Suprapubic skin (tissue), 4 donors: Measurements from ENCODE around the gene AGTPBP1. TPM values are rescaled to one million over a fixed set of nuclear protein-coding genes. Genes with fewer than 3 reads are reported as not detected.
"Not testable (repeated sequence)": the region's sequence is repeated elsewhere in the genome, so short reads cannot be mapped to it uniquely, and the experiment has no call there.

Experiments used
- DNase-seq, 2 donors: peaks; one replicate each; pipeline ENCODE4 v3.0.0-alpha.2; 2019; ENCODE audit warnings: low spot score in 2 of 2
- H3K27ac ChIP-seq: fragments of 200-600 bp; sonication (generic); one replicate; pipeline ENCODE4 v1.5.1; 2019
- H3K27me3 ChIP-seq: fragments of 200-600 bp; sonication (generic); one replicate; pipeline ENCODE4 v1.5.1; 2019
- H3K36me3 ChIP-seq: fragments of 200-600 bp; sonication (generic); one replicate; pipeline ENCODE4 v1.5.1; 2019
- H3K4me1 ChIP-seq: fragments of 200-600 bp; sonication (generic); one replicate; pipeline ENCODE4 v1.5.1; 2019
- H3K4me3 ChIP-seq: fragments of 200-600 bp; sonication (generic); one replicate; pipeline ENCODE4 v1.5.1; 2019; ENCODE audit warnings: mild to moderate bottlenecking
- H3K9me3 ChIP-seq: fragments of 200-600 bp; sonication (generic); one replicate; pipeline ENCODE4 v1.5.1; 2019
- EP300 ChIP-seq: sonication (generic); formaldehyde crosslinking; IDR thresholded peaks from one replicate; pipeline ENCODE4 v1.6.1; 2017; ENCODE audit warnings: antibody characterized with exemption
- POLR2A ChIP-seq, 2 donors: fragments of 450-650 bp; IDR thresholded peaks; one replicate each; pipeline ENCODE4 v1.6.1; 2017; ENCODE audit warnings: antibody characterized with exemption in 2 of 2, mild to moderate bottlenecking in 2 of 2, moderate library complexity in 2 of 2
- POLR2AphosphoS5 ChIP-seq, 3 donors: sonication (generic); formaldehyde crosslinking; IDR thresholded peaks; one replicate each; pipeline ENCODE4 v1.6.1; 2017; ENCODE audit warnings: antibody characterized with exemption in 3 of 3
- WGBS: methylation state at CpG from one replicate; pipeline ENCODE4 v1.1.5; 2018; 5-methylcytosine and 5-hydroxymethylcytosine counted together
- total RNA-seq, 4 donors: library from RNA; depleted of rRNA; stranded (reverse); fragments of >200 nt; gene quantifications; one replicate each; pipeline ENCODE4 v1.1.0, GENCODE V29; 2016
- TF ChIP-seq, protein P1 (sequence below), 2 donors: fragments of 200-600 bp in 1 of 2; fragments of 450-650 bp in 1 of 2; sonication (generic) in 1 of 2; IDR thresholded peaks; one replicate each; pipeline ENCODE4 v1.5.1; 2016 to 2019; ENCODE audit warnings: antibody characterized with exemption in 2 of 2, mild to moderate bottlenecking in 1 of 2, moderate library complexity in 1 of 2

The AGTPBP1 gene
- total RNA-seq, 4 donors from 2014 or later: 12.0 to 19.4 (median 15.7) TPM

DNA sequence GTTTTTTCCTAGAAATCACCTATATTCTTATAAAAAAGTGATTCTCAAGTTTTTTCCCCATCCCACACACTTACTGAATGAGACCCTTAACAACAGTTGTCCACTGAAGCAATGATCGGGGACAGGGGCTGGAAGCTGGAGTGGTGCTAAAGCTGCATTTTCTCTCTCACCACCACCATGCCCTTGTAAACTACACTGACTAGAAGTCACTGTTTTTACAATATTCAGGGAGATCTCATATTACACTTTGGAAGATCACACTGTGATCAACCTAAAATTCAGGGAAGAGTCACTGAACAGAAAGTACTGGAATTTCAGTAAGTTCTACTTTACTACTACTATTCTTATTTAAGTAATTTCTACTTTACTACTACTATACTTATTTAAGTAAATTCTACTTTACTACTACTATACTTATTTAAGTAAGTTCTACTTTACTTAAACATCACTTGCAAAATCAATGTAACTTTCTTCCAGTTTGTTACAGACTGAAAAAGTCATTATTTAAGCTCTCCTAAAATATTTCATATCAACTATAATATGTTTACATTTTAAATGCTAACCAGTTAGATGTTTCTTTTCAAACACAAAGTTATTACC, 164.3 kb downstream of the AGTPBP1 start:
- peaks cover 8% of the 10 kb centered on the region for H3K36me3 ChIP-seq
- no peak overlapping the region for H3K27ac ChIP-seq
- no peaks in the 10 kb centered on the region for H3K4me1 ChIP-seq
- no peaks in the 10 kb centered on the region for H3K27me3 ChIP-seq
- TF ChIP-seq, protein P1, sequence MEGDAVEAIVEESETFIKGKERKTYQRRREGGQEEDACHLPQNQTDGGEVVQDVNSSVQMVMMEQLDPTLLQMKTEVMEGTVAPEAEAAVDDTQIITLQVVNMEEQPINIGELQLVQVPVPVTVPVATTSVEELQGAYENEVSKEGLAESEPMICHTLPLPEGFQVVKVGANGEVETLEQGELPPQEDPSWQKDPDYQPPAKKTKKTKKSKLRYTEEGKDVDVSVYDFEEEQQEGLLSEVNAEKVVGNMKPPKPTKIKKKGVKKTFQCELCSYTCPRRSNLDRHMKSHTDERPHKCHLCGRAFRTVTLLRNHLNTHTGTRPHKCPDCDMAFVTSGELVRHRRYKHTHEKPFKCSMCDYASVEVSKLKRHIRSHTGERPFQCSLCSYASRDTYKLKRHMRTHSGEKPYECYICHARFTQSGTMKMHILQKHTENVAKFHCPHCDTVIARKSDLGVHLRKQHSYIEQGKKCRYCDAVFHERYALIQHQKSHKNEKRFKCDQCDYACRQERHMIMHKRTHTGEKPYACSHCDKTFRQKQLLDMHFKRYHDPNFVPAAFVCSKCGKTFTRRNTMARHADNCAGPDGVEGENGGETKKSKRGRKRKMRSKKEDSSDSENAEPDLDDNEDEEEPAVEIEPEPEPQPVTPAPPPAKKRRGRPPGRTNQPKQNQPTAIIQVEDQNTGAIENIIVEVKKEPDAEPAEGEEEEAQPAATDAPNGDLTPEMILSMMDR (IDR thresholded peaks at IDR 0.05): no peak
- no peak for TF ChIP-seq POLR2AphosphoS5 (IDR thresholded peaks at IDR 0.05)
- TF ChIP-seq POLR2A (IDR thresholded peaks at IDR 0.05): no peak
- TF ChIP-seq EP300: no peak
- H3K4me3 ChIP-seq: no peak overlapping the region
- 96% methylated on average over 1 of the region's 1 CpG for WGBS
- no peaks in the 10 kb centered on the region for H3K9me3 ChIP-seq
- DNase-seq: no peak

DNA sequence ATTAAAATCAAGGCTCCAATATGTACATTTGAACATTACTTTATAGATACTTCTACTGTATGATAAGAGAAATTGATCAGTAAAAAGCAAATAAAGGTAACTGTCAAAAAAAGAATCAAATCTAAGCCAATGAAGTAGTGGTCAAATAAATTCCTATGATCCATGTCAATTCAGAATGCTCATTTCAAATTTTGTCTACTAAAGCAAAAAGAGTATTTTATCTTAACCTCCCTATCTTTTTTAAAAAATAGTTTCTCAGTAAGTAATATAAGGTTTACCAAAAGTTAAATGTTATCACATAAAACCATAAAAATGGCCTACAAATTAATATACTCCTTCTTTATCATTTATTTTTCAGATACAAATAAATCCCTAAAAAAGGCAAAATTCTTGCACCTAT, 165.9 kb downstream of the AGTPBP1 start:
- H3K4me1 ChIP-seq: no peaks in the 10 kb centered on the region
- peaks cover 6% of the 10 kb centered on the region for H3K36me3 ChIP-seq

DNA sequence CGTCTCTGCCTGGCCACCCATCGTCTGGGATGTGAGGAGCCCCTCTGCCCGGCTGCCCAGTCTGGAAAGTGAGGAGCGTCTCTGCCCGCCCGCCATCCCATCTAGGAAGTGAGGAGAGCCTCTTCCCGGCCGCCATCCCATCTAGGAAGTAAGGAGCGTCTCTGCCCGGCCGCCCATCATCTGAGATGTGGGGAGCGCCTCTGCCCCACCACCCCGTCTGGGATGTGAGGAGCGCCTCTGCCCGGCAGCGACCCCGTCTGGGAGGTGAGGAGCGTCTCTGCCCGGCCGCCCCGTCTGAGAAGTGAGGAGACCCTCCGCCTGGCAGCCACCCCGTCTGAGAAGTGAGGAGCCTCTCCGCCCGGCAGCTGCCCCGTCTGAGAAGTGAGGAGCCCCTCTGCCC, 168.2 kb downstream of the AGTPBP1 start:
- not testable (repeated sequence) for H3K4me3 ChIP-seq, H3K27me3 ChIP-seq, H3K4me1 ChIP-seq, H3K9me3 ChIP-seq, DNase-seq, H3K27ac ChIP-seq, H3K36me3 ChIP-seq
- WGBS: 98% methylated on average over 8 of the region's 26 CpGs

More for the DNA sequence above, 165.9 kb downstream of the AGTPBP1 start:
- no peak overlapping the region for H3K4me3 ChIP-seq
- H3K27ac ChIP-seq: no peak overlapping the region
- no peaks in the 10 kb centered on the region for H3K27me3 ChIP-seq
- H3K9me3 ChIP-seq: no peaks in the 10 kb centered on the region
- no peak for DNase-seq
- TF ChIP-seq POLR2AphosphoS5 (IDR thresholded peaks at IDR 0.05): no peak
- TF ChIP-seq EP300: no peak
- TF ChIP-seq, protein P1 (IDR thresholded peaks at IDR 0.05): no peak
- no peak for TF ChIP-seq POLR2A (IDR thresholded peaks at IDR 0.05)

DNA sequence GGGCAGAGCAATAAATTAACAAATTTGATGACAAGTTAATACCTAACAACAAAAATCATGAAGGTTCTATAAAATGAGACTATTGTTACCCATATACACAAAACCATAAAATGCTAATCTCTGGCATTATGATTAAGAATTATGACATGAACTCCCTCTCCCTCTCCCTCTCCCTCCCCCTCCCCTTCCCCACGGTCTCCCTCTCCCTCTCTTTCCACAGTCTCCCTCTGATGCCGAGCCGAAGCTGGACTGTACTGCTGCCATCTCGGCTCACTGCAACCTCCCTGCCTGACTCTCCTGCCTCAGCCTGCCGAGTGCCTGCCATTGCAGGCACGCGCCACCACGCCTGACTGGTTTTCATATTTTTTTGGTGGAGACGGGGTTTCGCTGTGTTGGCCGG, 168.8 kb downstream of the AGTPBP1 start:
- not testable (repeated sequence) for H3K4me3 ChIP-seq, H3K4me1 ChIP-seq, H3K27ac ChIP-seq, H3K36me3 ChIP-seq, H3K9me3 ChIP-seq, DNase-seq, H3K27me3 ChIP-seq
- WGBS: 95% methylated on average over 11 of the region's 11 CpGs

- no peak for DNase-seq
- Histone ChIP-seq H3K4me3 (no peak overlapping the region), H3K9me3 (no peaks in the 10 kb centered on the region), H3K27ac (no peak overlapping the region), H3K4me1 (no peaks in the 10 kb centered on the region), H3K27me3 (no peaks in the 10 kb centered on the region), H3K36me3 (peaks cover 6% of the 10 kb centered on the region)
- 62% methylated on average over 2 of the region's 2 CpGs for WGBS
- TF ChIP-seq EP300 (no peak), POLR2A (IDR thresholded peaks at IDR 0.05) (no peak), POLR2AphosphoS5 (IDR thresholded peaks at IDR 0.05) (no peak)
- TF ChIP-seq, protein P1 (IDR thresholded peaks at IDR 0.05): no peak
These were observed 171.8 kb downstream of the AGTPBP1 start for GRCh38 chr9:85569988-85570387.

GRCh38 chr9:85559526-85559925, 182.2 kb downstream of the AGTPBP1 start:
- Histone ChIP-seq H3K36me3 (no peaks in the 10 kb centered on the region), H3K27ac (no peak overlapping the region), H3K9me3 (no peaks in the 10 kb centered on the region), H3K4me3 (no peak overlapping the region), H3K4me1 (no peaks in the 10 kb centered on the region), H3K27me3 (no peaks in the 10 kb centered on the region)
- WGBS: 93% methylated on average over 3 of the region's 3 CpGs
- no peak for DNase-seq
- TF ChIP-seq EP300 (no peak), POLR2AphosphoS5 (IDR thresholded peaks at IDR 0.05) (no peak), POLR2A (IDR thresholded peaks at IDR 0.05) (no peak)
- TF ChIP-seq, protein P1 (IDR thresholded peaks at IDR 0.05): no peak
